ENCODE results near the gene LRMDA.

DNA sequence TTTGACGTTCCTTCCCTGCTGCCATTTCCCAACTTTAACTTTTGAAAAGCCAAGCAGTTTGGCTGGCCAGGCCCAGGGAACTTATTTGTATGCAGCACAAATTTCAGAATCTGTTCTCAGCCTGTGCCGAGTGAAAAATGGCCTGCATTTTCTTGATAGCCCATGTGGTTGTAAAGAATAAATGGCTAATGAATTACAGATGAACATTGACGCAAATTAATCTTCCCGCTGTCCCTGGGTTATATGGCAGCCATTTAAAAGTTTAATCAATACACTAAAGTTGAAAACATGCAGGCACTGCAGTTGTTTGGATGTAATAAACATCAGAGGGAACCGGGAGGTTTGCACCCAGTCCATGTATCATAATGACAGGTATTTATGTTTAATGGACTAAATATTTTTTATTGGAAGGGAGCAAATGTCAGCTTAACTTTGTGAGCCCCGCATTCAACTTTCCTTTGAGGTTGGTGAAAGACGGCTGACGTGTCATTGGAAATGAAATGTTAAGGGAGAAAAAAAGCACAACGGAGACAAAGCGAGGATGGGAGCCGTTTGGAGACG, 1092.4 kb downstream of the LRMDA start:
- TF ChIP-seq CTCF (IDR thresholded peaks at IDR 0.05; ENCODE audit: low read depth, low read length) (no peak), EZH2phosphoT487 (IDR thresholded peaks at IDR 0.05; ENCODE audit: low read depth) (no peak)

Measured in OCI-LY3 (cell line).